ENCODE measurements around the gene PLA2G2D. TPM values are rescaled to one million over a fixed set of nuclear protein-coding genes. Genes with fewer than 3 reads are reported as not detected.

Gene PLA2G2D
- total and polyA plus RNA-seq, 2 experiments from 2014 or later, result not detected

GRCh38 chr1:20071416-20071815 is 47.9 kb downstream of the PLA2G2D start:
- H4K20me1 ChIP-seq (replicated peaks; ENCODE audit: insufficient read depth), result no peaks in the 10 kb centered on the region
- no peaks in the 10 kb centered on the region for H3K9me2 ChIP-seq (ENCODE audit: insufficient read depth)
- peaks cover 3% of the 10 kb centered on the region; the same call in 1 of the 3 replicates for H3K4me1 Mint-ChIP-seq
- no peaks in the 10 kb centered on the region for H3K9me3 Mint-ChIP-seq
- H3K4me3 Mint-ChIP-seq, result no peak overlapping the region
- no peaks in the 10 kb centered on the region for H3K4me1 ChIP-seq (ENCODE audit: insufficient read depth)
- no peaks in the 10 kb centered on the region for H3K79me2 ChIP-seq (replicated peaks; ENCODE audit: insufficient read depth)
- H2AFZ ChIP-seq, result no peak overlapping the region
- H3F3A ChIP-seq (replicated peaks; ENCODE audit: low read depth), result no peaks in the 10 kb centered on the region
- ATAC-seq (no peak), DNase-seq (ENCODE audit: low spot score) (no peak)
- no peaks in the 10 kb centered on the region for H3K36me3 Mint-ChIP-seq (ENCODE audit: low read depth)
- H3K27ac Mint-ChIP-seq, result no peak overlapping the region
- H3K27me3 Mint-ChIP-seq (ENCODE audit: insufficient read depth, low read depth, poor library complexity), result peaks cover 8% of the 10 kb centered on the region
- no peaks in the 10 kb centered on the region for H3K27me3 ChIP-seq (ENCODE audit: insufficient read depth)
- TF ChIP-seq ETS1 (IDR thresholded peaks at IDR 0.05) (no peak), STAT1 (IDR thresholded peaks at IDR 0.05; ENCODE audit: unreplicated experiment) (no peak), ZNF331 (CRISPR knock-in tag; IDR thresholded peaks at IDR 0.05; ENCODE audit: low read depth) (no peak), NANOG (IDR thresholded peaks at IDR 0.05; ENCODE audit: borderline replicate concordance) (no peak)
- no peak overlapping the region for H3K4me2 ChIP-seq
- H3K27ac ChIP-seq (ENCODE audit: low read depth), result no peak overlapping the region
- H3K4me3 ChIP-seq, result no peak overlapping the region
- no peaks in the 10 kb centered on the region; the same call in 1 of the 2 replicates for H3K36me3 ChIP-seq (ENCODE audit: insufficient read depth)

- peak overlapping the region; percentile 59; the same call in 1 of the 2 replicates for H2AFZ ChIP-seq
- no peaks in the 10 kb centered on the region for H3K36me3 Mint-ChIP-seq (ENCODE audit: low read depth)
- H3K9me2 ChIP-seq (ENCODE audit: insufficient read depth), result no peaks in the 10 kb centered on the region
- no peak for TF ChIP-seq STAT1 (IDR thresholded peaks at IDR 0.05; ENCODE audit: unreplicated experiment)
- TF ChIP-seq JUNB (IDR thresholded peaks at IDR 0.05; ENCODE audit: unreplicated experiment), result no peak
- no peak for TF ChIP-seq ZNF114 (CRISPR knock-in tag; IDR thresholded peaks at IDR 0.05)
- no peak for TF ChIP-seq CREB1 (CRISPR knock-in tag; IDR thresholded peaks at IDR 0.05; ENCODE audit: low read depth)
- TF ChIP-seq EZH2 (IDR thresholded peaks at IDR 0.05; ENCODE audit: low read depth, unreplicated experiment), result no peak
- TF ChIP-seq ETS1 (IDR thresholded peaks at IDR 0.05), result no peak
- TF ChIP-seq NANOG (IDR thresholded peaks at IDR 0.05; ENCODE audit: borderline replicate concordance), result no peak
- TF ChIP-seq EZH2phosphoT487 (IDR thresholded peaks at IDR 0.05; ENCODE audit: unreplicated experiment), result no peak
- TF ChIP-seq, protein P1, sequence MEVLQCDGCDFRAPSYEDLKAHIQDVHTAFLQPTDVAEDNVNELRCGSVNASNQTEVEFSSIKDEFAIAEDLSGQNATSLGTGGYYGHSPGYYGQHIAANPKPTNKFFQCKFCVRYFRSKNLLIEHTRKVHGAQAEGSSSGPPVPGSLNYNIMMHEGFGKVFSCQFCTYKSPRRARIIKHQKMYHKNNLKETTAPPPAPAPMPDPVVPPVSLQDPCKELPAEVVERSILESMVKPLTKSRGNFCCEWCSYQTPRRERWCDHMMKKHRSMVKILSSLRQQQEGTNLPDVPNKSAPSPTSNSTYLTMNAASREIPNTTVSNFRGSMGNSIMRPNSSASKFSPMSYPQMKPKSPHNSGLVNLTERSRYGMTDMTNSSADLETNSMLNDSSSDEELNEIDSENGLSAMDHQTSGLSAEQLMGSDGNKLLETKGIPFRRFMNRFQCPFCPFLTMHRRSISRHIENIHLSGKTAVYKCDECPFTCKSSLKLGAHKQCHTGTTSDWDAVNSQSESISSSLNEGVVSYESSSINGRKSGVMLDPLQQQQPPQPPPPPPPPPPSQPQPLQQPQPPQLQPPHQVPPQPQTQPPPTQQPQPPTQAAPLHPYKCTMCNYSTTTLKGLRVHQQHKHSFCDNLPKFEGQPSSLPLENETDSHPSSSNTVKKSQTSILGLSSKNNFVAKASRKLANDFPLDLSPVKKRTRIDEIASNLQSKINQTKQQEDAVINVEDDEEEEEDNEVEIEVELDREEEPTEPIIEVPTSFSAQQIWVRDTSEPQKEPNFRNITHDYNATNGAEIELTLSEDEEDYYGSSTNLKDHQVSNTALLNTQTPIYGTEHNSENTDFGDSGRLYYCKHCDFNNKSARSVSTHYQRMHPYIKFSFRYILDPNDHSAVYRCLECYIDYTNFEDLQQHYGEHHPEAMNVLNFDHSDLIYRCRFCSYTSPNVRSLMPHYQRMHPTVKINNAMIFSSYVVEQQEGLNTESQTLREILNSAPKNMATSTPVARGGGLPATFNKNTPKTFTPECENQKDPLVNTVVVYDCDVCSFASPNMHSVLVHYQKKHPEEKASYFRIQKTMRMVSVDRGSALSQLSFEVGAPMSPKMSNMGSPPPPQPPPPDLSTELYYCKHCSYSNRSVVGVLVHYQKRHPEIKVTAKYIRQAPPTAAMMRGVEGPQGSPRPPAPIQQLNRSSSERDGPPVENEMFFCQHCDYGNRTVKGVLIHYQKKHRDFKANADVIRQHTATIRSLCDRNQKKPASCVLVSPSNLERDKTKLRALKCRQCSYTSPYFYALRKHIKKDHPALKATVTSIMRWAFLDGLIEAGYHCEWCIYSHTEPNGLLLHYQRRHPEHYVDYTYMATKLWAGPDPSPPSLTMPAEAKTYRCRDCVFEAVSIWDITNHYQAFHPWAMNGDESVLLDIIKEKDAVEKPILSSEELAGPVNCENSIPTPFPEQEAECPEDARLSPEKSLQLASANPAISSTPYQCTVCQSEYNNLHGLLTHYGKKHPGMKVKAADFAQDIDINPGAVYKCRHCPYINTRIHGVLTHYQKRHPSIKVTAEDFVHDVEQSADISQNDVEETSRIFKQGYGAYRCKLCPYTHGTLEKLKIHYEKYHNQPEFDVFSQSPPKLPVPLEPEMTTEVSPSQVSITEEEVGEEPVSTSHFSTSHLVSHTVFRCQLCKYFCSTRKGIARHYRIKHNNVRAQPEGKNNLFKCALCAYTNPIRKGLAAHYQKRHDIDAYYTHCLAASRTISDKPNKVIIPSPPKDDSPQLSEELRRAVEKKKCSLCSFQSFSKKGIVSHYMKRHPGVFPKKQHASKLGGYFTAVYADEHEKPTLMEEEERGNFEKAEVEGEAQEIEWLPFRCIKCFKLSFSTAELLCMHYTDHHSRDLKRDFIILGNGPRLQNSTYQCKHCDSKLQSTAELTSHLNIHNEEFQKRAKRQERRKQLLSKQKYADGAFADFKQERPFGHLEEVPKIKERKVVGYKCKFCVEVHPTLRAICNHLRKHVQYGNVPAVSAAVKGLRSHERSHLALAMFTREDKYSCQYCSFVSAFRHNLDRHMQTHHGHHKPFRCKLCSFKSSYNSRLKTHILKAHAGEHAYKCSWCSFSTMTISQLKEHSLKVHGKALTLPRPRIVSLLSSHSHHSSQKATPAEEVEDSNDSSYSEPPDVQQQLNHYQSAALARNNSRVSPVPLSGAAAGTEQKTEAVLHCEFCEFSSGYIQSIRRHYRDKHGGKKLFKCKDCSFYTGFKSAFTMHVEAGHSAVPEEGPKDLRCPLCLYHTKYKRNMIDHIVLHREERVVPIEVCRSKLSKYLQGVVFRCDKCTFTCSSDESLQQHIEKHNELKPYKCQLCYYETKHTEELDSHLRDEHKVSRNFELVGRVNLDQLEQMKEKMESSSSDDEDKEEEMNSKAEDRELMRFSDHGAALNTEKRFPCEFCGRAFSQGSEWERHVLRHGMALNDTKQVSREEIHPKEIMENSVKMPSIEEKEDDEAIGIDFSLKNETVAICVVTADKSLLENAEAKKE (CRISPR knock-in tag; IDR thresholded peaks at IDR 0.05), result no peak
- TF ChIP-seq POLR2AphosphoS5 (IDR thresholded peaks at IDR 0.05; ENCODE audit: low read depth), result no peak
- H3K27ac ChIP-seq (ENCODE audit: low read depth), result no peak overlapping the region
- no peaks in the 10 kb centered on the region for H3F3A ChIP-seq (replicated peaks; ENCODE audit: low read depth)
- no peaks in the 10 kb centered on the region for H3K4me1 ChIP-seq (ENCODE audit: insufficient read depth)
- ATAC-seq, result no peak
- no peaks in the 10 kb centered on the region for H4K20me1 ChIP-seq (replicated peaks; ENCODE audit: insufficient read depth)
- H3K4me3 Mint-ChIP-seq, result no peak overlapping the region
- H3K27ac Mint-ChIP-seq, result no peak overlapping the region
- H3K4me1 Mint-ChIP-seq, result peaks cover 3% of the 10 kb centered on the region; the same call in 1 of the 3 replicates
- H3K9me3 Mint-ChIP-seq, result no peaks in the 10 kb centered on the region
- peaks cover 8% of the 10 kb centered on the region for H3K27me3 Mint-ChIP-seq (ENCODE audit: insufficient read depth, low read depth, poor library complexity)
- H3K27me3 ChIP-seq (ENCODE audit: insufficient read depth), result no peaks in the 10 kb centered on the region
- H3K36me3 ChIP-seq (ENCODE audit: insufficient read depth), result no peaks in the 10 kb centered on the region; the same call in 1 of the 2 replicates
- DNase-seq (ENCODE audit: low spot score), result no peak
- H3K4me3 ChIP-seq, result no peak overlapping the region
- H3K79me2 ChIP-seq (replicated peaks; ENCODE audit: insufficient read depth), result no peaks in the 10 kb centered on the region
- H3K4me2 ChIP-seq, result no peak overlapping the region
Measured at GRCh38 chr1:20070357-20070756, 49.0 kb downstream of the PLA2G2D start.

All from GM23338 (cell line).